ENCODE measurements around the gene TMEM258.

TMEM258 gene

GRCh38 chr11:61757213-61757862, 35.1 kb downstream of the TMEM258 start:
- no peak overlapping the region for H3K27ac ChIP-seq
- TF ChIP-seq, protein P1, sequence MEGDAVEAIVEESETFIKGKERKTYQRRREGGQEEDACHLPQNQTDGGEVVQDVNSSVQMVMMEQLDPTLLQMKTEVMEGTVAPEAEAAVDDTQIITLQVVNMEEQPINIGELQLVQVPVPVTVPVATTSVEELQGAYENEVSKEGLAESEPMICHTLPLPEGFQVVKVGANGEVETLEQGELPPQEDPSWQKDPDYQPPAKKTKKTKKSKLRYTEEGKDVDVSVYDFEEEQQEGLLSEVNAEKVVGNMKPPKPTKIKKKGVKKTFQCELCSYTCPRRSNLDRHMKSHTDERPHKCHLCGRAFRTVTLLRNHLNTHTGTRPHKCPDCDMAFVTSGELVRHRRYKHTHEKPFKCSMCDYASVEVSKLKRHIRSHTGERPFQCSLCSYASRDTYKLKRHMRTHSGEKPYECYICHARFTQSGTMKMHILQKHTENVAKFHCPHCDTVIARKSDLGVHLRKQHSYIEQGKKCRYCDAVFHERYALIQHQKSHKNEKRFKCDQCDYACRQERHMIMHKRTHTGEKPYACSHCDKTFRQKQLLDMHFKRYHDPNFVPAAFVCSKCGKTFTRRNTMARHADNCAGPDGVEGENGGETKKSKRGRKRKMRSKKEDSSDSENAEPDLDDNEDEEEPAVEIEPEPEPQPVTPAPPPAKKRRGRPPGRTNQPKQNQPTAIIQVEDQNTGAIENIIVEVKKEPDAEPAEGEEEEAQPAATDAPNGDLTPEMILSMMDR (conservative IDR thresholded peaks at IDR 0.05) = no peak

- H3K27ac ChIP-seq = no peak overlapping the region
- TF ChIP-seq, protein P1 (conservative IDR thresholded peaks at IDR 0.05) = no peak
Measured at GRCh38 chr11:61756452-61757212, 35.8 kb downstream of the TMEM258 start.

DNA sequence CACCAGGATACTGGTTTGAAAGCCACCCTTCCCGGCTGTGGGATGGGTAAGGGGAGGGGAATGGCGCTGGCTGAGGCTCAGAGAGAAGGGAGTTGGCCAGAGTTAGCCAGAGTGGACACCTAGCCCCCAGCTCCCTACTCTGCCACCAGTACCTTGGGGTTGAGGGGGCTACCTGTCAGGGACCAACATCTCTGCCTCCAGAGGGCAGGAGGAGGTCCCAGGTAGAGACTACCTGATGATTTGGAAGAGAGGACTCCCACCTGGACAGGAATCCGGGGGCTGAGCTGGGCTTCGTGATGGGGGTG, 36.3 kb downstream of the TMEM258 start:
- TF ChIP-seq, protein P1 (conservative IDR thresholded peaks at IDR 0.05) = no peak
- H3K27ac ChIP-seq = no peak overlapping the region

DNA sequence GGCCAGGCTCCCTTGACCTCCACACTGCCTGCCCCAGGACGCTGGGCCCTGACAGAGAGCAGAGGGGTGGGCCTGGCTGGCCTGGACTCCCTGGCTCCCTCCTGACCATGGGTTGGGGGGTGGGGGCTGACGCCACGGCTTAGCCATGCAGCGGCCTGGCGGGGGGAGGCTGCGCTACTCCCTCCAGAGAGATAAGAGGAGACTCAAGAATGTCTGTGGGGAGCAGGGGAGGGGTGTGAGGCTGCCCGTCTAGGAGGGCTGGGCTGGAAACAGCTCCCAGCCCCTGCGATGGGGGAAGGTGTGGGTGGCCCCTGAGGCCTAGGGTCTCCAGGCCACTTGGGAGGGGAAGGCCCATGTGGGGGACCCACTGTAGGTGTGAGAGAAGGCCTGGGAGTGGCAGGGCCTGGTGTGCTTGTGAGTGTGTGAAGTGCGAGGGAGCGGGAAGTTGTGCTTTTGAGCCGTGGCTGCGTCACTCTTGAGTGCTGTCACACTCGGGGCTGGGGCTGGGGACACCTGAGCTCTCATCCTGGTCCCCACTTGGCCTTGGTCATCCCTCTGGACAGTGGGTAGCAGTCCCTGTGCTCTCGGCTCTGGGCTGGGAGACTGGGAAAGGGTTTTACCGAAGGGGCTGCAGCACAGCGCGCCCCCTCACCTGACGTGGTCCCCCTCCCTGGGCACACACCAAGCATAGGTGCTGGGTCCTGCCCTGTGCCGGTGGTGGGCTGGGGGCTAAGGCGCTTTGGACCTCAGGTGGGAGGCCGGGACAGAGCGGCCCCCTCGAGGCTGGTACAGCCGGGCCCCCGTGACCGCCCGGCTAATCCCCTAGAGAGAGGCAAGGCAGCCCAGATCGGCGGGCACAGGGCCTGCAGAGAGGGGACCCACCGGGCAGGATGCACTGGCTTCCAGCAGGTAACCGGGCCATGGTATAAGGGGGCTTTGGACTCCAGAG, 37.6 kb downstream of the TMEM258 start:
- no peak overlapping the region for H3K27ac ChIP-seq

DNA sequence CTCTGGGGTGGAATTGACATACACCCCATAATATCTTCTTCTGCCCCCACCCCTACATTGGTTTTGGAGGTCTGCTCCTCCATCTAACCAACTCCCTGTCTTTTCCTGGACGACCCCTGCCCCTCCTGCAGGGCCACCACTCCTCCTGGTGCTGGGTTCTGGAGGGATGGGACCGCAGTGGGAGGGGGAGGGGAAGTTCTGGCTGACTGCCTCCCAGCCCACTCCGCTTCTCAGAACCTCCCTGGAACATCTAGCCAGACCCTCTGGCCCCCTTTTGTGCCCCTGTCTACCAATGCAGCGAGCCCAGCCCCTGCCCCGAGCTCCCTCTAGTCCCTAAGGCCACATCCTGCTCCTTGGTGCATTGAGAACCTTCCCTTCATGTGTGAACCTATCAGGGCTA, 38.7 kb downstream of the TMEM258 start:
- TF ChIP-seq, protein P1 (conservative IDR thresholded peaks at IDR 0.05) = no peak
- no peak overlapping the region for H3K27ac ChIP-seq

More for the DNA sequence above, 37.6 kb downstream of the TMEM258 start:
- TF ChIP-seq, protein P1 (conservative IDR thresholded peaks at IDR 0.05) = no peak

DNA sequence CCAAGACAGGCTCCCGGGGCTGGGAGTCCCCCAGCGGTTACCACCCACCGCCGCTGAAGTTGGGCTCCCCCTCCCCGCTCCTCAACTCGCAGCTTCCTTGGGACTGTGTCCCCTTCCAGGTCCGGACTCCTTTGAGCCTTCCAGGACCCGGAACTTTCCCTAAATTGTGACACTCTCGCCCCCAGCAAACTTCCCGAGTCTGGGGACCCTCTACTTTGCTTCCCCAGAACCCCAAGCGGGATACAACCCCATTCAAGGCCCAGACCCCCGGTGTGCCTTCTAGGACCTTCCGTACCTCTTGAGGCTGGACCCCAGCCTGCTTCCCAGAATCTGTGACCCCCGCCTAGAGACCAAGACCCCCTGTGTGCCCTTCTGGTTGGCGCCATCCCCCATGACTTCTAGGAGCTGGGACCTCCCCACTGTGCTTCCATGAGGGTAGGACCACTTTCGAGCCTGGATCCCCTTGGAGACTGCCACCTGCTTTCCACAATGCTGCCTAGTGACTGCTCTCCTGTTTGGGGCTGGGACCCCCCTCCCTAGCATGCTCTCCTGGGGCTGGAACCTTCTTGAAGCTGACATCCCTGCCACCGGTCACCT, 39.4 kb downstream of the TMEM258 start:
- no peak overlapping the region for H3K27ac ChIP-seq
- TF ChIP-seq, protein P1 (conservative IDR thresholded peaks at IDR 0.05) = no peak

Data from VCaP (cell line).